Loucy (cell line): ENCODE measurements around the gene TCERG1.

Source experiments
- H2AFZ ChIP-seq: fragments of 200-600 bp; sonication (generic); 2 replicates; pipeline ENCODE4 v1.6.0; 2016; ENCODE audit warnings: antibody characterized with exemption, mild to moderate bottlenecking, low read length, moderate library complexity
- H3F3A ChIP-seq: fragments of 200-600 bp; 2 replicates; pipeline ENCODE4 v1.6.0; 2016; ENCODE audit warnings: antibody characterized with exemption, low read depth, mild to moderate bottlenecking
- H3K27me3 ChIP-seq: fragments of 200-600 bp; sonication (generic); 2 replicates; pipeline ENCODE4 v1.6.1; 2014; ENCODE audit warnings: low read length, mild to moderate bottlenecking; ENCODE audit not compliant: insufficient read depth, poor library complexity, severe bottlenecking
- H3K36me3 ChIP-seq: fragments of 200-600 bp; sonication (generic); 2 replicates; pipeline ENCODE4 v1.6.1; 2016; ENCODE audit warnings: low read length; ENCODE audit not compliant: insufficient read depth
- H3K4me1 ChIP-seq: fragments of 200-600 bp; sonication (generic); 2 replicates; pipeline ENCODE4 v1.5.1; 2014; ENCODE audit warnings: low read length, mild to moderate bottlenecking; ENCODE audit not compliant: insufficient read depth, poor library complexity, severe bottlenecking
- H3K4me2 ChIP-seq: fragments of 200-600 bp; sonication (generic); 2 replicates; pipeline ENCODE4 v1.6.0; 2014; ENCODE audit warnings: antibody characterized with exemption, low read length, low read depth, mild to moderate bottlenecking; ENCODE audit not compliant: poor library complexity, severe bottlenecking
- H3K4me3 ChIP-seq: fragments of 200-600 bp; sonication (generic); 2 replicates; pipeline ENCODE4 v1.5.1; 2014; ENCODE audit warnings: low read length, mild to moderate bottlenecking, mixed read lengths; ENCODE audit not compliant: poor library complexity, severe bottlenecking
- H3K79me2 ChIP-seq: fragments of 200-600 bp; sonication (generic); 2 replicates; pipeline ENCODE4 v1.6.1; 2014; ENCODE audit warnings: low read length; ENCODE audit not compliant: insufficient read depth
- H3K9ac ChIP-seq: fragments of 200-600 bp; sonication (generic); 2 replicates; pipeline ENCODE4 v1.6.0; 2014; ENCODE audit warnings: mild to moderate bottlenecking, low read depth, low read length, moderate library complexity; ENCODE audit not compliant: poor library complexity, severe bottlenecking
- H3K9me2 ChIP-seq: fragments of 200-600 bp; sonication (generic); replicated peaks from 2 replicates; pipeline ENCODE4 v1.6.1; 2016; ENCODE audit warnings: low read depth, low read length, mixed read lengths
- H3K9me3 ChIP-seq: fragments of 200-600 bp; sonication (generic); 2 replicates; pipeline ENCODE4 v1.6.1; 2014; ENCODE audit warnings: mild to moderate bottlenecking, antibody characterized with exemption, low read length, low read depth; ENCODE audit not compliant: insufficient read depth
- H4K20me1 ChIP-seq: fragments of 200-600 bp; sonication (generic); 2 replicates; pipeline ENCODE4 v1.6.0; 2014; ENCODE audit warnings: antibody characterized with exemption, low read length, mild to moderate bottlenecking; ENCODE audit not compliant: insufficient read depth, poor library complexity, severe bottlenecking
- EZH2phosphoT487 ChIP-seq: fragments of 200-600 bp; IDR thresholded peaks from 2 replicates; pipeline ENCODE4 v1.6.1; 2018; ENCODE audit warnings: antibody characterized with exemption, mild to moderate bottlenecking, moderate library complexity, borderline replicate concordance
- TF ChIP-seq, protein P1 (sequence below): fragments of 200-600 bp; sonication (generic); conservative IDR thresholded peaks from 2 replicates; pipeline ENCODE4 v1.5.1; 2014; ENCODE audit warnings: mild to moderate bottlenecking, antibody characterized with exemption, low read length

Gene TCERG1

DNA sequence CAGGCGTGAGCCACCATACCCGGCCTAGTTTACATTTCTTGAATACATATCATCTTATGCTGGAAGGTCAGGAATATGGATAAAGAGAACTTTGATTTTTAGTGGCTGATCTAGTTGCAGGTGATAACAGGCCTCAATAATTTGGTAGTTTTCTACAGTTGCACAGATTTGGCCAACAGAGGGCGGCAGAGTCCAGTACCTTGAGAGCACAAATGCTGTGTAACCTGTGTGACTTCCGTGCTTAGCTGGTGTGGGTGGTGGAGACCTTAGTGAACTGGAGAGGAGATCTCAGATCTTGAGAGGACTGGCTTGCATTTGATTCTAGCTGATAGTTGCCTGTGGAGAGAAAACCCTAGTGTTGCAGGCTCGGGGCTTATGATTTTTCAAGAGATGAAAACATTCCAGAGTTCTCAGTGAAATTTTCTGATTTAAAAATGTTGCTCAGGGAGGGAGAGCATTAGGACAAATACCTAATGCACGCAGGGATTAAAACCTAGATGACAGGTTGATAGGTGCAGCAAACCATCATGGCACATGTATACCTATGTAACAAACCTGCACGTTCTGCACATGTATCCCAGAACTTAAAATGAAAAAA is 86.2 kb downstream of the TCERG1 start:
- peak overlapping the region; percentile 77; the same call in 1 of the 2 replicates for H2AFZ ChIP-seq
- TF ChIP-seq, protein P1, sequence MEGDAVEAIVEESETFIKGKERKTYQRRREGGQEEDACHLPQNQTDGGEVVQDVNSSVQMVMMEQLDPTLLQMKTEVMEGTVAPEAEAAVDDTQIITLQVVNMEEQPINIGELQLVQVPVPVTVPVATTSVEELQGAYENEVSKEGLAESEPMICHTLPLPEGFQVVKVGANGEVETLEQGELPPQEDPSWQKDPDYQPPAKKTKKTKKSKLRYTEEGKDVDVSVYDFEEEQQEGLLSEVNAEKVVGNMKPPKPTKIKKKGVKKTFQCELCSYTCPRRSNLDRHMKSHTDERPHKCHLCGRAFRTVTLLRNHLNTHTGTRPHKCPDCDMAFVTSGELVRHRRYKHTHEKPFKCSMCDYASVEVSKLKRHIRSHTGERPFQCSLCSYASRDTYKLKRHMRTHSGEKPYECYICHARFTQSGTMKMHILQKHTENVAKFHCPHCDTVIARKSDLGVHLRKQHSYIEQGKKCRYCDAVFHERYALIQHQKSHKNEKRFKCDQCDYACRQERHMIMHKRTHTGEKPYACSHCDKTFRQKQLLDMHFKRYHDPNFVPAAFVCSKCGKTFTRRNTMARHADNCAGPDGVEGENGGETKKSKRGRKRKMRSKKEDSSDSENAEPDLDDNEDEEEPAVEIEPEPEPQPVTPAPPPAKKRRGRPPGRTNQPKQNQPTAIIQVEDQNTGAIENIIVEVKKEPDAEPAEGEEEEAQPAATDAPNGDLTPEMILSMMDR: peak; percentile 88
- TF ChIP-seq EZH2phosphoT487: no peak
- no peaks in the 10 kb centered on the region for H3F3A ChIP-seq
- H3K9me2 ChIP-seq: no peaks in the 10 kb centered on the region
- H4K20me1 ChIP-seq: no peaks in the 10 kb centered on the region
- no peak overlapping the region for H3K4me2 ChIP-seq
- no peaks in the 10 kb centered on the region for H3K4me1 ChIP-seq
- no peak overlapping the region for H3K9ac ChIP-seq
- no peak overlapping the region for H3K4me3 ChIP-seq
- no peaks in the 10 kb centered on the region for H3K36me3 ChIP-seq
- no peaks in the 10 kb centered on the region for H3K9me3 ChIP-seq
- no peaks in the 10 kb centered on the region for H3K79me2 ChIP-seq
- H3K27me3 ChIP-seq: no peaks in the 10 kb centered on the region

DNA sequence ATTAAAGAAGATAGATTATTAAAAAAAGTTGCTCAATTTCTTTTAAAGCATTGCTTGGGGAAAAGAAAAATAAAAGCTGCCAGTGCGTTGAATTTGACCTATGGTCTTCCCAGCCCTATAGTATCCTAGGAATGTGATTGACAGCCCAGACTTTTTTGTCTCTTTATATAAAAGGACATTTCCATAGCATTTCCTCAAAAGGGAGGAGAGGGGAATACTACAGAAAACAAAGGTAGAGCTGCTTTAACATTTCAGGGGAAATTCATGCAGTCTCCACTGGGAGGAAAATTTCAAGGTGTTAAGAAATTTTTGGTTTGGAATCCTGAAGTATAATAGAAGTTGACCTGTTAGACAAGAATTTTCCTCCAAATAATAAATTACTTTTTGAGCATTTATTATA is 86.7 kb downstream of the TCERG1 start:
- Histone ChIP-seq H3K9ac (no peak overlapping the region), H3K79me2 (no peaks in the 10 kb centered on the region), H3K9me2 (no peaks in the 10 kb centered on the region), H4K20me1 (no peaks in the 10 kb centered on the region), H2AFZ (no peak overlapping the region; the same call in 1 of the 2 replicates), H3K36me3 (no peaks in the 10 kb centered on the region), H3F3A (no peaks in the 10 kb centered on the region), H3K27me3 (no peaks in the 10 kb centered on the region), H3K9me3 (no peaks in the 10 kb centered on the region), H3K4me2 (no peak overlapping the region), H3K4me1 (no peaks in the 10 kb centered on the region), H3K4me3 (no peak overlapping the region)
- TF ChIP-seq, protein P1: no peak
- TF ChIP-seq EZH2phosphoT487: no peak

DNA sequence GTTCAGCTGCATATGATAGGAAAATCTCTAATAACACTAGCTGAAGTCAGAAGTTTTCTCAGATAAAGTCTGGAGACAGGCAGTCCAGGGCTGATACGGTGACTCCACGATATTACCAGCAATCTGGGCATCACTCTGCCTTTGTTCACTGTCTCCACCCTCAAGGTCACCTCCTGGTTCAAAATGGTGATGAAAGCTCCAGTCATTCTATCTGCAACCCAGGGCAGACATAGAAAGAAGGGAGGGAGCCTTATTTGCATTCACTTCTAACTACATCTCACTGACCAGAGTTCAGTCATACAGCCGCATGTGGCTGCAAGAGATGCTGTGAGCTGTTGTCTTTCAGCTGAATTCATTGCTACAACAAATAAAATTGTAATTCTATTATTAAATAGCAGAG is 91.3 kb downstream of the TCERG1 start:
- Histone ChIP-seq H3K9me3 (no peaks in the 10 kb centered on the region), H3K4me1 (no peaks in the 10 kb centered on the region), H3F3A (no peaks in the 10 kb centered on the region), H2AFZ (no peak overlapping the region), H3K9me2 (no peaks in the 10 kb centered on the region), H3K4me2 (no peak overlapping the region), H3K36me3 (no peaks in the 10 kb centered on the region), H3K27me3 (no peaks in the 10 kb centered on the region), H3K79me2 (no peaks in the 10 kb centered on the region), H3K4me3 (no peak overlapping the region), H4K20me1 (no peaks in the 10 kb centered on the region), H3K9ac (no peak overlapping the region)
- TF ChIP-seq EZH2phosphoT487: no peak
- TF ChIP-seq, protein P1: no peak
